Superior temporal gyrus (tissue), 1 donor: ENCODE measurements around the gene EYA2.
"Not testable (repeated sequence)": the region's sequence is repeated elsewhere in the genome, so short reads cannot be mapped to it uniquely, and the experiment has no call there.

Experiments used
- DNase-seq: peaks from one replicate; pipeline ENCODE4 v3.0.0-alpha.2; 2016; ENCODE audit errors: extremely low spot score

The EYA2 gene

GRCh38 chr20:46932439-46932838 lies 37.8 kb downstream of the EYA2 start:
- not testable (repeated sequence) for DNase-seq

- no peak for DNase-seq
These were observed 38.5 kb downstream of the EYA2 start for GRCh38 chr20:46933150-46933549.

GRCh38 chr20:46934746-46935287 lies 40.2 kb downstream of the EYA2 start:
- no peak for DNase-seq

GRCh38 chr20:46935394-46936017 lies 40.9 kb downstream of the EYA2 start:
- DNase-seq, result no peak

- no peak for DNase-seq
These were observed 41.9 kb downstream of the EYA2 start for GRCh38 chr20:46936415-46937156.

- no peak for DNase-seq
These were observed 42.5 kb downstream of the EYA2 start for GRCh38 chr20:46937157-46937523.

- no peak for DNase-seq
These were observed 43.0 kb downstream of the EYA2 start for GRCh38 chr20:46937533-46938226.

GRCh38 chr20:46938434-46938833 lies 43.8 kb downstream of the EYA2 start:
- DNase-seq, result no peak

GRCh38 chr20:46939031-46939965 lies 44.7 kb downstream of the EYA2 start:
- DNase-seq, result no peak

- no peak for DNase-seq
These were observed 46.0 kb downstream of the EYA2 start for GRCh38 chr20:46940616-46941015.

GRCh38 chr20:46941404-46941803 lies 46.8 kb downstream of the EYA2 start:
- no peak for DNase-seq

GRCh38 chr20:46943861-46944591 lies 49.4 kb downstream of the EYA2 start:
- no peak for DNase-seq

- DNase-seq, result no peak
These were observed 50.8 kb downstream of the EYA2 start for GRCh38 chr20:46945465-46945864.

GRCh38 chr20:46946181-46946624 lies 51.6 kb downstream of the EYA2 start:
- no peak for DNase-seq

- DNase-seq, result no peak
These were observed 52.2 kb downstream of the EYA2 start for GRCh38 chr20:46946796-46947195.

GRCh38 chr20:46948081-46948480 lies 53.4 kb downstream of the EYA2 start:
- no peak for DNase-seq

- DNase-seq, result no peak
These were observed 56.8 kb downstream of the EYA2 start for GRCh38 chr20:46951405-46951804.

GRCh38 chr20:46951840-46952497 lies 57.3 kb downstream of the EYA2 start:
- DNase-seq, result no peak

- no peak for DNase-seq
These were observed 59.0 kb downstream of the EYA2 start for GRCh38 chr20:46953596-46953995.

- DNase-seq, result no peak
These were observed 59.9 kb downstream of the EYA2 start for GRCh38 chr20:46954490-46955038.
